Measurements from ENCODE around the gene TRMT112.

DNA sequence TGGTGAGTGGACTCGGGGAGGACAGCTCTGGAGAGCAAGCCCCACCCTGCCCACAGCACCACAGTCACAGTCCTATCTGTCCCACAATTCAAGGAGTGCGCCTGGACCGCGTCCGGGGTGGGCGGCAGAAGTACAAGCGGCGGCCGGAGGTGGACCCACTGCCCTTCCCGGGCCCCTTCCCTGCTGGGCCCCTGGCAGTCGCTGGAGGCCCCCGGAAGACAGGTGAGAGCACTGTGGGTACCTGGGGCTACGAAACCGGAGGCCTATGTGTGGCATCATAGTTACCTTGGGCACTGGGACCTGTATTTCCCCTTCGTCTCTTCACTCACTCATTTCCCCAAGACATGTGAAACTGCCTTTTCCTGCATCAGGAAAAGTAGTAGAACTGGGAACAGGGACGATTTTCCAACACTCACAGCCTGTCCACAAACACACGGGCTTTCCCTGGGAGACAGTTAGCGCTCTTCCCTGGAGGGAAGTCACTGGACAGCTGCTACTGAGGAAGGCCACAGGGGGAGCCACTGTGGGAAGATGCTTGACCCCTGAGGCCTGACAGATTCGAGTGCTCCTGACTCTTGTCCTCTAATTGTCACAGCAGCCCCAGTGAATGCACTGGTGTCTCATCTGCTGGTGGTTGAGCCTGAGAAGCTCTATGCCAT is 3.1 kb downstream of the TRMT112 start:
- no peak for TF ChIP-seq CTCF (conservative IDR thresholded peaks at IDR 0.05 in 1 of 2, IDR thresholded peaks at IDR 0.05 in 1 of 2; ENCODE audit: extremely low read depth in 1 of 2, insufficient read depth in 1 of 2, low read depth in 1 of 2, low read length in 2 of 2)
- no peak for TF ChIP-seq EZH2 (IDR thresholded peaks at IDR 0.05; ENCODE audit: borderline replicate concordance, low read length)
